GM23338 (cell line): ENCODE measurements around the gene SLC2A13. TPM values are rescaled to one million over a fixed set of nuclear protein-coding genes. Genes with fewer than 3 reads are reported as not detected.

ENCODE experiments used
- ATAC-seq: fragments of 200-7000 bp; cut with Tn5 transposase; 3 replicates; pipeline ENCODE4 v1.9.1; 2020
- DNase-seq: peaks from one replicate; pipeline ENCODE4 v3.0.0-alpha.2; 2015; ENCODE audit warnings: low spot score
- H2AFZ ChIP-seq: fragments of 200-600 bp; sonication (generic); 2 replicates; pipeline ENCODE4 v1.8.0; 2016; ENCODE audit warnings: antibody characterized with exemption, mild to moderate bottlenecking, moderate library complexity
- H3F3A ChIP-seq: fragments of 200-600 bp; sonication (generic); replicated peaks from 2 replicates; pipeline ENCODE4 v1.8.0; 2017; ENCODE audit warnings: antibody characterized with exemption, mixed run types, low read depth
- H3K27ac ChIP-seq: fragments of 200-600 bp; sonication (generic); 2 replicates; pipeline ENCODE4 v1.6.1; 2016; ENCODE audit warnings: low read depth
- H3K27me3 ChIP-seq: fragments of 200-600 bp; sonication (generic); 2 replicates; pipeline ENCODE4 v1.8.0; 2016; ENCODE audit warnings: mild to moderate bottlenecking, mixed run types, moderate library complexity; ENCODE audit not compliant: insufficient read depth
- H3K36me3 ChIP-seq: fragments of 200-600 bp; sonication (generic); 2 replicates; pipeline ENCODE4 v1.8.0; 2016; ENCODE audit warnings: mild to moderate bottlenecking; ENCODE audit not compliant: insufficient read depth
- H3K4me1 ChIP-seq: fragments of 200-600 bp; sonication (generic); 2 replicates; pipeline ENCODE4 v1.8.0; 2016; ENCODE audit warnings: mild to moderate bottlenecking, moderate library complexity; ENCODE audit not compliant: insufficient read depth
- H3K4me2 ChIP-seq: fragments of 200-600 bp; sonication (generic); 2 replicates; pipeline ENCODE4 v1.7.1; 2017; ENCODE audit warnings: mixed run types
- H3K4me3 ChIP-seq: fragments of 200-600 bp; sonication (generic); 2 replicates; pipeline ENCODE4 v1.6.1; 2016; ENCODE audit warnings: mixed run types
- H3K79me2 ChIP-seq: fragments of 200-600 bp; sonication (generic); replicated peaks from 2 replicates; pipeline ENCODE4 v1.8.0; 2017; ENCODE audit warnings: mild to moderate bottlenecking; ENCODE audit not compliant: insufficient read depth
- H3K9me2 ChIP-seq: fragments of 200-600 bp; sonication (generic); 2 replicates; pipeline ENCODE4 v1.8.0; 2017; ENCODE audit not compliant: insufficient read depth
- H4K20me1 ChIP-seq: fragments of 200-600 bp; sonication (generic); replicated peaks from 2 replicates; pipeline ENCODE4 v1.8.0; 2017; ENCODE audit warnings: mild to moderate bottlenecking; ENCODE audit not compliant: insufficient read depth
- H3K27ac Mint-ChIP-seq: 2 replicates; pipeline ENCODE4 v1.8.0; 2020; ENCODE audit warnings: inconsistent platforms, mild to moderate bottlenecking, moderate library complexity, mixed read lengths
- H3K27me3 Mint-ChIP-seq: 3 replicates; pipeline ENCODE4 v1.8.0; 2022; ENCODE audit warnings: low read depth, mild to moderate bottlenecking, moderate library complexity, mixed read lengths, inconsistent platforms; ENCODE audit not compliant: insufficient read depth, poor library complexity
- H3K36me3 Mint-ChIP-seq: 3 replicates; pipeline ENCODE4 v1.8.0; 2021; ENCODE audit warnings: low read depth, mild to moderate bottlenecking, inconsistent platforms, moderate library complexity, mixed read lengths
- H3K4me1 Mint-ChIP-seq: 3 replicates; pipeline ENCODE4 v1.8.0; 2020; ENCODE audit warnings: mild to moderate bottlenecking, inconsistent platforms, mixed read lengths
- H3K4me3 Mint-ChIP-seq: 3 replicates; pipeline ENCODE4 v1.8.0; 2021; ENCODE audit warnings: moderate library complexity, mild to moderate bottlenecking, inconsistent platforms, mixed read lengths
- H3K9me3 Mint-ChIP-seq: 3 replicates; pipeline ENCODE4 v1.8.0; 2020; ENCODE audit warnings: moderate library complexity, mild to moderate bottlenecking, inconsistent platforms, mixed read lengths
- CREB1 ChIP-seq: fragments of 250-450 bp; sonication (Bioruptor Pico); IDR thresholded peaks from 2 replicates; pipeline ENCODE4 v1.5.0; 2020; ENCODE audit warnings: low read depth, mild to moderate bottlenecking, moderate library complexity
- ETS1 ChIP-seq: IDR thresholded peaks from 2 replicates; pipeline ENCODE4 v1.6.1; 2016; ENCODE audit warnings: antibody characterized with exemption
- EZH2 ChIP-seq: fragments of 200-600 bp; sonication (generic); IDR thresholded peaks from one replicate; pipeline ENCODE4 v1.8.0; 2017; ENCODE audit warnings: antibody characterized with exemption, mild to moderate bottlenecking, low read depth; ENCODE audit not compliant: unreplicated experiment
- EZH2phosphoT487 ChIP-seq: fragments of 200-600 bp; sonication (generic); IDR thresholded peaks from one replicate; pipeline ENCODE4 v1.8.1; 2018; ENCODE audit warnings: antibody characterized with exemption; ENCODE audit not compliant: unreplicated experiment
- JUNB ChIP-seq: IDR thresholded peaks from one replicate; pipeline ENCODE4 v1.6.1; 2016; ENCODE audit warnings: antibody characterized with exemption; ENCODE audit not compliant: unreplicated experiment
- NANOG ChIP-seq: IDR thresholded peaks from 2 replicates; pipeline ENCODE4 v1.6.1; 2016; ENCODE audit warnings: antibody characterized with exemption, borderline replicate concordance
- POLR2AphosphoS5 ChIP-seq: IDR thresholded peaks from 2 replicates; pipeline ENCODE4 v1.6.1; 2016; ENCODE audit warnings: antibody characterized with exemption, low read depth
- REST ChIP-seq: IDR thresholded peaks from one replicate; pipeline ENCODE4 v1.6.1; 2018; ENCODE audit warnings: antibody characterized with exemption; ENCODE audit not compliant: unreplicated experiment
- STAT1 ChIP-seq: IDR thresholded peaks from one replicate; pipeline ENCODE4 v1.6.1; 2016; ENCODE audit warnings: antibody characterized with exemption; ENCODE audit not compliant: unreplicated experiment
- ZNF114 ChIP-seq: fragments of 250-450 bp; sonication (Bioruptor Pico); IDR thresholded peaks from 2 replicates; pipeline ENCODE4 v1.5.0; 2020; ENCODE audit warnings: mild to moderate bottlenecking, moderate library complexity
- ZNF331 ChIP-seq: fragments of 250-450 bp; sonication (Bioruptor Pico); IDR thresholded peaks from 2 replicates; pipeline ENCODE4 v1.5.0; 2020; ENCODE audit warnings: low read depth, mild to moderate bottlenecking, moderate library complexity
- polyA plus RNA-seq: library from polyadenylated mRNA; unstranded; fragments of >200 nt; fragmentation: Nextera tagmentation; extraction: Ambion mirVana; gene quantifications from 2 replicates; pipeline ENCODE4 v1.2.1, GENCODE V29; 2016
- total RNA-seq: library from RNA; depleted of rRNA; stranded (reverse); fragments of >200 nt; shearing (Covaris generic); gene quantifications from 2 replicates; pipeline ENCODE4 v1.2.3, GENCODE V29; 2014
- TF ChIP-seq, protein P1 (sequence below), 2 experiments: fragments of 200-600 bp in 1 of 2; sonication (generic) in 1 of 2; conservative IDR thresholded peaks; 2 replicates each; pipeline versions ENCODE4 v1.5.1 to v1.6.1; 2016 to 2017; ENCODE audit warnings: antibody characterized with exemption in 2 of 2, low read depth in 2 of 2, mild to moderate bottlenecking in 2 of 2, moderate library complexity in 1 of 2

SLC2A13 gene
- total and polyA plus RNA-seq, 2 experiments from 2014 or later = 6.8 to 22.7 TPM

GRCh38 chr12:40086471-40086870 is 19.4 kb downstream of the SLC2A13 start:
- Histone ChIP-seq H3K4me3 (no peak overlapping the region), H3K4me1 (no peaks in the 10 kb centered on the region), H3K36me3 (no peaks in the 10 kb centered on the region), H3K27me3 (no peaks in the 10 kb centered on the region), H2AFZ (no peak overlapping the region), H3F3A (no peaks in the 10 kb centered on the region), H3K4me2 (no peak overlapping the region), H4K20me1 (peaks cover 4% of the 10 kb centered on the region; the same call in 1 of the 2 replicates), H3K9me2 (peaks cover 10% of the 10 kb centered on the region; the same call in 1 of the 2 replicates), H3K27ac (no peak overlapping the region), H3K79me2 (no peaks in the 10 kb centered on the region; the same call in 1 of the 2 replicates)
- no peak for DNase-seq
- H3K4me3 Mint-ChIP-seq = no peak overlapping the region
- H3K36me3 Mint-ChIP-seq = peaks cover 39% of the 10 kb centered on the region
- peaks cover 7% of the 10 kb centered on the region for H3K9me3 Mint-ChIP-seq
- ATAC-seq = no peak
- no peaks in the 10 kb centered on the region for H3K4me1 Mint-ChIP-seq
- H3K27me3 Mint-ChIP-seq = peaks cover 3% of the 10 kb centered on the region
- no peak for TF ChIP-seq REST
- H3K27ac Mint-ChIP-seq = no peak overlapping the region

- H3K9me2 ChIP-seq = peaks cover 3% of the 10 kb centered on the region
- H3K4me3 Mint-ChIP-seq = no peak overlapping the region
- H3K4me3 ChIP-seq = no peak overlapping the region
- no peak overlapping the region for H3K27ac Mint-ChIP-seq
- peaks cover 9% of the 10 kb centered on the region for H3K27me3 Mint-ChIP-seq
- no peak for DNase-seq
- no peak overlapping the region for H3K27ac ChIP-seq
- no peaks in the 10 kb centered on the region for H3F3A ChIP-seq
- peaks cover 50% of the 10 kb centered on the region for H3K36me3 Mint-ChIP-seq
- H3K4me1 Mint-ChIP-seq = no peaks in the 10 kb centered on the region
- no peaks in the 10 kb centered on the region; the same call in none of the 2 replicates for H4K20me1 ChIP-seq
- H2AFZ ChIP-seq = no peak overlapping the region
- ATAC-seq = no peak
- no peaks in the 10 kb centered on the region for H3K4me1 ChIP-seq
- peaks cover 4% of the 10 kb centered on the region; the same call in 1 of the 2 replicates for H3K36me3 ChIP-seq
- no peak overlapping the region for H3K4me2 ChIP-seq
- H3K27me3 ChIP-seq = no peaks in the 10 kb centered on the region
- H3K79me2 ChIP-seq = no peaks in the 10 kb centered on the region
- peaks cover 52% of the 10 kb centered on the region for H3K9me3 Mint-ChIP-seq
- TF ChIP-seq POLR2AphosphoS5 (no peak), JUNB (no peak), STAT1 (no peak), REST (no peak), EZH2phosphoT487 (no peak), NANOG (no peak), ZNF331 (no peak), ZNF114 (CRISPR knock-in tag) (no peak), CREB1 (CRISPR knock-in tag) (no peak), ETS1 (no peak), EZH2 (no peak)
- TF ChIP-seq, protein P1, sequence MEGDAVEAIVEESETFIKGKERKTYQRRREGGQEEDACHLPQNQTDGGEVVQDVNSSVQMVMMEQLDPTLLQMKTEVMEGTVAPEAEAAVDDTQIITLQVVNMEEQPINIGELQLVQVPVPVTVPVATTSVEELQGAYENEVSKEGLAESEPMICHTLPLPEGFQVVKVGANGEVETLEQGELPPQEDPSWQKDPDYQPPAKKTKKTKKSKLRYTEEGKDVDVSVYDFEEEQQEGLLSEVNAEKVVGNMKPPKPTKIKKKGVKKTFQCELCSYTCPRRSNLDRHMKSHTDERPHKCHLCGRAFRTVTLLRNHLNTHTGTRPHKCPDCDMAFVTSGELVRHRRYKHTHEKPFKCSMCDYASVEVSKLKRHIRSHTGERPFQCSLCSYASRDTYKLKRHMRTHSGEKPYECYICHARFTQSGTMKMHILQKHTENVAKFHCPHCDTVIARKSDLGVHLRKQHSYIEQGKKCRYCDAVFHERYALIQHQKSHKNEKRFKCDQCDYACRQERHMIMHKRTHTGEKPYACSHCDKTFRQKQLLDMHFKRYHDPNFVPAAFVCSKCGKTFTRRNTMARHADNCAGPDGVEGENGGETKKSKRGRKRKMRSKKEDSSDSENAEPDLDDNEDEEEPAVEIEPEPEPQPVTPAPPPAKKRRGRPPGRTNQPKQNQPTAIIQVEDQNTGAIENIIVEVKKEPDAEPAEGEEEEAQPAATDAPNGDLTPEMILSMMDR (conservative IDR thresholded peaks at IDR 0.05; ENCODE audit: low read depth in 2 of 2) = no peak
Observed at GRCh38 chr12:40078266-40078665, 27.6 kb downstream of the SLC2A13 start.
